Coronary artery (tissue), 2 donors: ENCODE results near the gene TMEM158.

ENCODE experiments used
- DNase-seq: peaks from one replicate; pipeline ENCODE4 v3.0.0-alpha.2; 2017; ENCODE audit warnings: low spot score
- H3K27ac ChIP-seq, 2 donors: fragments of 200-600 bp; sonication (generic); one replicate each; pipeline ENCODE4 v1.5.1; 2016 to 2019
- H3K4me3 ChIP-seq: fragments of 200-600 bp; sonication (generic); 2 replicates; pipeline ENCODE4 v1.5.1; 2016; ENCODE audit warnings: mild to moderate bottlenecking, moderate library complexity
- TF ChIP-seq, protein P1 (sequence below): fragments of 200-600 bp; sonication (generic); IDR thresholded peaks from one replicate; pipeline ENCODE4 v1.5.1; 2019; ENCODE audit warnings: antibody characterized with exemption

The TMEM158 gene

DNA sequence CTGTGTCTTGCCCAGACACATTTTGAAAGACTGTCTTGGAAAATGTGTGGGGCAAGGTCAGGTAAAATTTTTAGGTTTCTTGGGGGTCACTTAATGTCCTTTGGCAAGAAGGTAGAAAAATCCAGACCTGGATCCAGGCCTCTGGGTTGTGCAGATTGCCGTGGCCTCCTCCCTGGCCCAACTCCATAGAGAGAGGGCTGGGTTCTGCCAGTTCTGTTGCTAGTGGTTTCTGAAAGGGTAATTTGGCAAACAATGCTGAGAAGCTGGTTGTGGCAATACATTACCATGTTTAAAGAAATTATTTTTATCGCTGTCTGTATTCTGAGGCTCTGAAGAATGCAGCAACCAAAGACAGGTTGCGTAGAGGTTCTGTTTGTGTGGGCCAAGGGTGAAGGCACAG is 20.2 kb upstream of the TMEM158 start:
- H3K27ac ChIP-seq: no peak overlapping the region
- TF ChIP-seq, protein P1, sequence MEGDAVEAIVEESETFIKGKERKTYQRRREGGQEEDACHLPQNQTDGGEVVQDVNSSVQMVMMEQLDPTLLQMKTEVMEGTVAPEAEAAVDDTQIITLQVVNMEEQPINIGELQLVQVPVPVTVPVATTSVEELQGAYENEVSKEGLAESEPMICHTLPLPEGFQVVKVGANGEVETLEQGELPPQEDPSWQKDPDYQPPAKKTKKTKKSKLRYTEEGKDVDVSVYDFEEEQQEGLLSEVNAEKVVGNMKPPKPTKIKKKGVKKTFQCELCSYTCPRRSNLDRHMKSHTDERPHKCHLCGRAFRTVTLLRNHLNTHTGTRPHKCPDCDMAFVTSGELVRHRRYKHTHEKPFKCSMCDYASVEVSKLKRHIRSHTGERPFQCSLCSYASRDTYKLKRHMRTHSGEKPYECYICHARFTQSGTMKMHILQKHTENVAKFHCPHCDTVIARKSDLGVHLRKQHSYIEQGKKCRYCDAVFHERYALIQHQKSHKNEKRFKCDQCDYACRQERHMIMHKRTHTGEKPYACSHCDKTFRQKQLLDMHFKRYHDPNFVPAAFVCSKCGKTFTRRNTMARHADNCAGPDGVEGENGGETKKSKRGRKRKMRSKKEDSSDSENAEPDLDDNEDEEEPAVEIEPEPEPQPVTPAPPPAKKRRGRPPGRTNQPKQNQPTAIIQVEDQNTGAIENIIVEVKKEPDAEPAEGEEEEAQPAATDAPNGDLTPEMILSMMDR: no peak
- DNase-seq: no peak
- no peak overlapping the region for H3K4me3 ChIP-seq

DNA sequence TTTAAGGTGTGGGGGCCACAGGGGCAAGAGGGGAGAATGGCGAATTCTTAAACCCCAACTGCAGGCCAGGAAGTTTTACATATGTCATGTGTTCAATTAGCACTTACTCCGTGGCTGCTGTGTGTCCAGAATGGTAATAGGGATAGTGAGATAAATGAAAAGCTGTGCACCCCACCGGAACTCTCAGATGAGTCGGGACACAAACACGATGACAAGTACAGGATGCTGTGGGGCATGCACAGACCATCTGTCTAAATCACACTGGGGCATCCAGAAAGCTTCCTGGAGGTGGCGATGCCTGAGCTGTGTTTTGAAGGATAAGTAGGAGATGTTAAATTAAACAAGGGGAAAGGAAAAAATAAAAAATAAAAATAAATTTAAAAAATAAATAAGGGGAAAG is 18.3 kb upstream of the TMEM158 start:
- no peak for DNase-seq
- TF ChIP-seq, protein P1: no peak
- Histone ChIP-seq H3K27ac (no peak overlapping the region), H3K4me3 (no peak overlapping the region)

DNA sequence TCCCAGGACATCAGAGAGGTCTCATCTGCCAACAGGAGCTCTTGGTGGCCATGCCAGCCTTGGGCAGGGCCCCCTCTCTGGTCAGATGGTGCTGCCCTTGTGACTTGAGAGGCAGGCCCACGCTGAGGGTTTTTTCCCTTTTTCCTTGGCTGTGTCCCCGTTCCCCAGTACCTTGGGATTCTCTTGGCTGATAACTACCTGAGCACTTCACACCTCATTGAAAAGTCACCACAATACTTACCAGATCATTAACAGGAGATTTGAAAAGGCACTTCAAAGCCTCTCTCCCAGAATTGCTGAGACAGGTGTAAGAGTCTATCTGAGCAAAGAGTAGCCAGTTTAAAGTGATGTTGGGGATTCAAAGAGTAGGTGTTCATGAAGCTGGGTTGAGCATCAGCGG is 15.1 kb upstream of the TMEM158 start:
- Histone ChIP-seq H3K27ac (no peak overlapping the region), H3K4me3 (no peak overlapping the region)
- TF ChIP-seq, protein P1: no peak
- DNase-seq: no peak

DNA sequence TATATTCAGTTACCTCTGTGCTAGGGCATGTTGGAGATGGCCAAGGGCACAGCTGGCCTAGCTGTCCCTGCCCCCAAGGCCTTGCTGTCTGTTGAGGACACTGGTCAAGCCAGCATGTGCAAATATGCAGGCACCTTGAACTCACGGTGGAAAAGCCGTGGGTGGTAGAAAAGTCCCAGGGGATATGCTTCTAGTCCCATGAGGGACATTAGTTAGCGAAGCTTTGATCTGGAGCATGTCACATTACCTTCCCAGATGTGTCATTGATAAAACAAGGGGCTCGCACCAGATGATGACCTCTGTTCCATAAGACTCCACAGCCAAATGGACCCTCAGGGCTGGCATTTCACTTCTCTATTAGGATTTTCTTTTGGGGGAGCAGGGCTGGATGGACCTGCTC is 14.2 kb upstream of the TMEM158 start:
- no peak for DNase-seq
- TF ChIP-seq, protein P1: no peak
- H3K27ac ChIP-seq: no peak overlapping the region
- H3K4me3 ChIP-seq: no peak overlapping the region

DNA sequence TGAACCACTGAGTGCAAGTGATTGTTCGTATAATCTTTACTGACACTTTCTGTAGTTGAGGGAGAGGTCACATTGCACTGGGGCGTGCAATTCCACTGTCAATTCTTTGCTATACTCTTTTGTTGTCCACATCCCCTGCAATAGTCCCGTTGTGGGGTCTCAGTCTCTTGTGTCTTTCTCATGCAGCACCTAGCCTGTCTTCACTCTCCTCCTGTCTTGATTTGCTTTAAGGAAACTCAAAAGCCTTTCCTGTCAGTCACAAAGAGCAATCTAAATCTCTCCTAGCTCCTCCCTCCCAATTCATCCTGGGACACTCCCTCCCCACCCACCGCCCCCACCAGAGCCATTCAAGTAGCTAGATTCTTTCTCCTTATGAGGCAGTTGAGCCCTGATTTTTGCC is 13.2 kb upstream of the TMEM158 start:
- TF ChIP-seq, protein P1: no peak
- no peak for DNase-seq
- no peak overlapping the region for H3K4me3 ChIP-seq
- no peak overlapping the region for H3K27ac ChIP-seq

DNA sequence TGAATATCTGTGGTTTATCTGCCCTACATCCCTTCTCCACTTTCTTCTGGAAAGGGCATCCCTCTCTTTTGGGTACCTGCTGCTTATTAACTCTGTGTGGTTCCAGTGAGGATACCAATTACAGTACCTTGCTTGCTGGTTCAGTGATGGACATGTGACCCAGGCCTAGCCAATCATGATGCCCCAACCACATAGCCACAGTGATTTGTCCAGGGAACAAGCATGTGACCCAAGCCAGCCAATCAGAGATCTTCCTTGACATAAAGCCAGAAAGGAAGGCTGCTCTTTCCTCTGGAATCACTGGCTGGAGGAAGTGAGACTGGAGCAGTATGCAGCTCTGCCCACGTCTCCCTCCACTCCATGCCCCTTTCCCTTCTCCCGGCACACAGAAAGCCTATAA is 10.9 kb upstream of the TMEM158 start:
- DNase-seq: no peak
- H3K4me3 ChIP-seq: no peak overlapping the region
- no peak overlapping the region for H3K27ac ChIP-seq
- TF ChIP-seq, protein P1: no peak

DNA sequence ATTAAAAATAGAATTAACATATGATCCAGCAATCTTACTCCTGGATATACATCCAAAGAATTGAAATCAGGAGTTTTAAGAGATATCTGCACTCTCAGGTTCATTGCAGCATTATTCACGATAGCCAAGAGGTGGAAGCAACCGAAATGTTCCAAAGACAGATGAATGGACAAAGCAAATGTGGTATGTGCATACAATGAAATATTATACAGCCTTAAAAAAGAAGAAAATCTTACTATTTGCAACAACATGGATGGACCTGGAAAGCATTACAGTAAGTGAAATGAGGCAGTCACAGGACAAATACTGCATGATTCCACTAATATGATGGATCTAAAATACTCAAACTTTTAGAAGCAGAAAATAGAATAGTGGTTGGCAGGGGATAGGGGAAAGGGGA is 9.3 kb upstream of the TMEM158 start:
- DNase-seq: no peak
- no peak overlapping the region for H3K27ac ChIP-seq
- H3K4me3 ChIP-seq: no peak overlapping the region
- TF ChIP-seq, protein P1: no peak
